Stimulated activated CD8-positive, alpha-beta memory T cell treated with anti-CD3 and anti-CD28 coated beads, Interleukin-2, amount 100 ng/mL, for 48 hours (primary cell): Measurements from ENCODE around the gene KLF11.
A peak's percentile ranks its signal among the peaks of the same experiment; 100 is the strongest.
"Not testable (repeated sequence)": the region's sequence is repeated elsewhere in the genome, so short reads cannot be mapped to it uniquely, and the experiment has no call there.

ENCODE experiments used
- DNase-seq, 2 donors: peaks; one replicate each; pipeline ENCODE4 v3.0.0-alpha.2; 2020; ENCODE audit warnings: low read depth in 2 of 2

KLF11 gene

GRCh38 chr2:10026940-10027569 is 16.3 kb upstream of the KLF11 start:
- no peak for DNase-seq

- DNase-seq = no peak
These were observed 15.6 kb upstream of the KLF11 start for GRCh38 chr2:10027660-10028330.

GRCh38 chr2:10028407-10028987 is 14.9 kb upstream of the KLF11 start:
- DNase-seq = no peak

- peak in 1 of 2 donors; percentile 33 for DNase-seq
These were observed 14.1 kb upstream of the KLF11 start for GRCh38 chr2:10028988-10029874.

GRCh38 chr2:10029875-10030223 is 13.5 kb upstream of the KLF11 start:
- no peak for DNase-seq

- no peak for DNase-seq
These were observed 13.0 kb upstream of the KLF11 start for GRCh38 chr2:10030311-10030736.

- DNase-seq = not testable (repeated sequence)
These were observed 12.6 kb upstream of the KLF11 start for GRCh38 chr2:10030798-10031197.

GRCh38 chr2:10031886-10032745 is 11.2 kb upstream of the KLF11 start:
- no peak for DNase-seq

- no peak for DNase-seq
These were observed 10.6 kb upstream of the KLF11 start for GRCh38 chr2:10032746-10033105.

- no peak for DNase-seq
These were observed 9.9 kb upstream of the KLF11 start for GRCh38 chr2:10033251-10034006.

GRCh38 chr2:10034333-10035052 is 8.9 kb upstream of the KLF11 start:
- no peak for DNase-seq

GRCh38 chr2:10035053-10035422 is 8.3 kb upstream of the KLF11 start:
- DNase-seq = no peak

- DNase-seq = no peak
These were observed 7.7 kb upstream of the KLF11 start for GRCh38 chr2:10035633-10036032.

- DNase-seq = no peak
These were observed 7.1 kb upstream of the KLF11 start for GRCh38 chr2:10036095-10036884.

- DNase-seq = no peak
These were observed 5.2 kb upstream of the KLF11 start for GRCh38 chr2:10038123-10038522.

GRCh38 chr2:10038716-10039115 is 4.6 kb upstream of the KLF11 start:
- DNase-seq = no peak

- DNase-seq = no peak
These were observed 3.5 kb upstream of the KLF11 start for GRCh38 chr2:10039658-10040410.

GRCh38 chr2:10041711-10042110 is 1.6 kb upstream of the KLF11 start:
- no peak for DNase-seq
